Measurements from ENCODE around the gene CACNA1D.

Gene CACNA1D

GRCh38 chr3:53815067-53815466, 320.7 kb downstream of the CACNA1D start:
- no peak overlapping the region for H3K27ac ChIP-seq
- DNase-seq (ENCODE audit: low spot score) = no peak
- no peak for TF ChIP-seq CTCF (conservative IDR thresholded peaks at IDR 0.05; ENCODE audit: low read depth)
- ChIA-PET POLR2A (ENCODE audit: low non-redundant PET) (no interaction called here), CTCF (no interaction called here)

- CTCF ChIA-PET = no interaction called here
- DNase-seq (ENCODE audit: low spot score) = no peak
- POLR2A ChIA-PET (ENCODE audit: low non-redundant PET) = no interaction called here
- no peak for TF ChIP-seq CTCF (conservative IDR thresholded peaks at IDR 0.05; ENCODE audit: low read depth)
- H3K27ac ChIP-seq = no peak overlapping the region
These were observed 321.2 kb downstream of the CACNA1D start for GRCh38 chr3:53815651-53816050.

GRCh38 chr3:53816425-53816824, 322.0 kb downstream of the CACNA1D start:
- no peak overlapping the region for H3K27ac ChIP-seq
- no peak for TF ChIP-seq CTCF (conservative IDR thresholded peaks at IDR 0.05; ENCODE audit: low read depth)
- CTCF ChIA-PET = no interaction called here
- POLR2A ChIA-PET (ENCODE audit: low non-redundant PET) = no interaction called here
- no peak for DNase-seq (ENCODE audit: low spot score)

- no peak for TF ChIP-seq CTCF (conservative IDR thresholded peaks at IDR 0.05; ENCODE audit: low read depth)
- H3K27ac ChIP-seq = no peak overlapping the region
- ChIA-PET POLR2A (ENCODE audit: low non-redundant PET) (no interaction called here), CTCF (interaction anchor here (0.5 kb wide), 1 partner anchor 1244 kb away, joined by 3 read pairs; no protein-coding TSS in a partner anchor)
- no peak for DNase-seq (ENCODE audit: low spot score)
These were observed 322.8 kb downstream of the CACNA1D start for GRCh38 chr3:53817211-53817610.

GRCh38 chr3:53817809-53818208, 323.4 kb downstream of the CACNA1D start:
- H3K27ac ChIP-seq = no peak overlapping the region
- DNase-seq (ENCODE audit: low spot score) = no peak
- POLR2A ChIA-PET (ENCODE audit: low non-redundant PET) = no interaction called here
- no peak for TF ChIP-seq CTCF (conservative IDR thresholded peaks at IDR 0.05; ENCODE audit: low read depth)
- CTCF ChIA-PET = interaction anchor here (0.5 to 0.6 kb wide), 2 partner anchors 78 to 1243 kb away, joined by 3 read pairs; no protein-coding TSS in a partner anchor

- H3K27ac ChIP-seq = no peak overlapping the region
- no peak for DNase-seq (ENCODE audit: low spot score)
- ChIA-PET POLR2A (ENCODE audit: low non-redundant PET) (no interaction called here), CTCF (interaction anchor here (0.6 kb wide), 1 partner anchor 78 kb away, joined by 3 read pairs; no protein-coding TSS in a partner anchor)
- TF ChIP-seq CTCF (conservative IDR thresholded peaks at IDR 0.05; ENCODE audit: low read depth) = no peak
These were observed 324.1 kb downstream of the CACNA1D start for GRCh38 chr3:53818221-53819162.

Measured in RWPE1 (cell line).